Nephron (organoid): ENCODE results near the gene RBP3.

ENCODE experiments used
- H3K27ac Mint-ChIP-seq, 3 experiments: 2 replicates each; pipeline ENCODE4 v1.8.0; 2020; ENCODE audit warnings: mixed read lengths in 3 of 3, mild to moderate bottlenecking in 2 of 3, moderate library complexity in 1 of 3
- H3K27me3 Mint-ChIP-seq: 2 replicates; pipeline ENCODE4 v1.8.0; 2021; ENCODE audit warnings: low read depth, mild to moderate bottlenecking, moderate library complexity, mixed read lengths
- H3K36me3 Mint-ChIP-seq: 2 replicates; pipeline ENCODE4 v1.8.0; 2020; ENCODE audit warnings: low read depth, mixed read lengths
- H3K4me1 Mint-ChIP-seq: 2 replicates; pipeline ENCODE4 v1.8.0; 2020; ENCODE audit warnings: mixed read lengths
- H3K4me3 Mint-ChIP-seq, 3 experiments: 2 replicates each; pipeline ENCODE4 v1.8.0; 2020; ENCODE audit warnings: mild to moderate bottlenecking in 3 of 3, mixed read lengths in 3 of 3, moderate library complexity in 2 of 3
- H3K9me3 Mint-ChIP-seq: 2 replicates; pipeline ENCODE4 v1.8.0; 2020; ENCODE audit warnings: mixed read lengths
- CTCF ChIP-seq, 3 experiments: fragments of 200-600 bp; sonication (generic); IDR thresholded peaks; one replicate each; pipeline ENCODE4 v1.5.0; 2021; ENCODE audit warnings: antibody characterized with exemption in 3 of 3; ENCODE audit not compliant: unreplicated experiment in 3 of 3

Gene RBP3

GRCh38 chr10:47363781-47364180 is 15.6 kb downstream of the RBP3 start:
- H3K4me3 Mint-ChIP-seq, result no peak overlapping the region
- no peak overlapping the region for H3K27ac Mint-ChIP-seq
- no peaks in the 10 kb centered on the region for H3K9me3 Mint-ChIP-seq
- TF ChIP-seq CTCF (IDR thresholded peaks at IDR 0.05; ENCODE audit: unreplicated experiment in 3 of 3), result no peak
- H3K36me3 Mint-ChIP-seq, result no peaks in the 10 kb centered on the region
- H3K4me1 Mint-ChIP-seq, result peaks cover 6% of the 10 kb centered on the region
- H3K27me3 Mint-ChIP-seq, result peaks cover 9% of the 10 kb centered on the region

- TF ChIP-seq CTCF (IDR thresholded peaks at IDR 0.05; ENCODE audit: unreplicated experiment in 3 of 3), result no peak
- peaks cover 5% of the 10 kb centered on the region for H3K27me3 Mint-ChIP-seq
- no peaks in the 10 kb centered on the region for H3K36me3 Mint-ChIP-seq
- no peak overlapping the region for H3K27ac Mint-ChIP-seq
- H3K4me1 Mint-ChIP-seq, result peaks cover 6% of the 10 kb centered on the region
- H3K4me3 Mint-ChIP-seq, result no peak overlapping the region
- no peaks in the 10 kb centered on the region for H3K9me3 Mint-ChIP-seq
These were observed 16.2 kb downstream of the RBP3 start for GRCh38 chr10:47364366-47364765.

- no peak for TF ChIP-seq CTCF (IDR thresholded peaks at IDR 0.05; ENCODE audit: unreplicated experiment in 3 of 3)
- Mint-ChIP-seq H3K4me1 (peaks cover 6% of the 10 kb centered on the region), H3K36me3 (no peaks in the 10 kb centered on the region), H3K27ac (no peak overlapping the region), H3K9me3 (no peaks in the 10 kb centered on the region), H3K4me3 (no peak overlapping the region), H3K27me3 (peaks cover 5% of the 10 kb centered on the region)
These were observed 16.7 kb downstream of the RBP3 start for GRCh38 chr10:47364911-47365310.

- Mint-ChIP-seq H3K27ac (no peak overlapping the region), H3K36me3 (no peaks in the 10 kb centered on the region), H3K4me3 (no peak overlapping the region), H3K27me3 (peaks cover 9% of the 10 kb centered on the region), H3K9me3 (no peaks in the 10 kb centered on the region), H3K4me1 (peaks cover 6% of the 10 kb centered on the region)
- no peak for TF ChIP-seq CTCF (IDR thresholded peaks at IDR 0.05; ENCODE audit: unreplicated experiment in 3 of 3)
These were observed 17.4 kb downstream of the RBP3 start for GRCh38 chr10:47365431-47366180.

GRCh38 chr10:47366181-47366631 is 18.0 kb downstream of the RBP3 start:
- no peak overlapping the region for H3K4me3 Mint-ChIP-seq
- H3K27ac Mint-ChIP-seq, result no peak overlapping the region
- no peak for TF ChIP-seq CTCF (IDR thresholded peaks at IDR 0.05; ENCODE audit: unreplicated experiment in 3 of 3)
- peaks cover 6% of the 10 kb centered on the region for H3K4me1 Mint-ChIP-seq
- no peaks in the 10 kb centered on the region for H3K9me3 Mint-ChIP-seq
- no peaks in the 10 kb centered on the region for H3K36me3 Mint-ChIP-seq
- peaks cover 10% of the 10 kb centered on the region for H3K27me3 Mint-ChIP-seq
